Ovary (tissue), 9 donors: Measurements from ENCODE around the gene MYBPHL. TPM values are rescaled to one million over a fixed set of nuclear protein-coding genes. Genes with fewer than 3 reads are reported as not detected.

Experiments
- DNase-seq, 5 donors: peaks; one replicate each; pipeline ENCODE4 v3.0.0-alpha.2; 2019 to 2020
- H3K27ac ChIP-seq, 2 donors: fragments of 200-600 bp; one replicate each; pipeline versions ENCODE4 v1.5.1 to v1.8.0; 2019 to 2022
- H3K27me3 ChIP-seq: fragments of 200-600 bp; one replicate; pipeline ENCODE4 v1.8.0; 2022
- H3K36me3 ChIP-seq: fragments of 200-600 bp; sonication (generic); one replicate; pipeline ENCODE4 v1.5.1; 2019
- H3K4me1 ChIP-seq: one replicate; pipeline ENCODE4 v1.8.1; 2013; ENCODE audit warnings: mild to moderate bottlenecking, moderate library complexity; ENCODE audit not compliant: insufficient read depth
- H3K4me3 ChIP-seq: fragments of 200-600 bp; sonication (generic); one replicate; pipeline ENCODE4 v1.5.1; 2017
- H3K9me3 ChIP-seq, 2 donors: fragments of 200-600 bp in 1 of 2; sonication (generic) in 1 of 2; one replicate each; pipeline versions ENCODE4 v1.5.1 to v1.8.1; 2013 to 2019; ENCODE audit warnings: mild to moderate bottlenecking in 1 of 2, moderate library complexity in 1 of 2
- CTCF ChIP-seq, 3 donors: fragments of 450-650 bp in 2 of 3; fragments of 200-600 bp in 1 of 3; IDR thresholded peaks; one replicate each; pipeline versions ENCODE4 v1.5.1 to v1.8.0; 2016 to 2022; ENCODE audit warnings: antibody characterized with exemption in 3 of 3, mild to moderate bottlenecking in 1 of 3
- EP300 ChIP-seq: sonication (generic); formaldehyde crosslinking; IDR thresholded peaks from one replicate; pipeline ENCODE4 v1.6.1; 2017; ENCODE audit warnings: antibody characterized with exemption
- POLR2A ChIP-seq: fragments of 450-650 bp; IDR thresholded peaks from one replicate; pipeline ENCODE4 v1.6.1; 2017; ENCODE audit warnings: antibody characterized with exemption, mild to moderate bottlenecking, moderate library complexity
- WGBS, 3 donors: extraction: QIAGEN DNeasy Blood & Tissue Kit in 1 of 3; methylation state at CpG; one replicate each; pipeline versions ENCODE4 v1.1.5 to v1.1.7; 2013 to 2017; 5-methylcytosine and 5-hydroxymethylcytosine counted together
- intact Hi-C, 4 donors: fragments of 100-400 bp; cut with DNase I; formaldehyde crosslinking; loops; one replicate each; pipeline versions ENCODE4 v1.11.0 to v1.15.1; 2022 to 2023
- polyA plus RNA-seq, 2 donors: library from polyadenylated mRNA; stranded (reverse); fragments of 200-250 nt in 1 of 2; fragments of 350-450 nt in 1 of 2; fragmentation: Illumina TruSeq in 1 of 2; extraction: RNeasy Lipid Tissue Mini Kit (QIAGEN cat#74804) in 1 of 2; gene quantifications; one replicate each; pipeline ENCODE4 v1.2.3, GENCODE V29; 2013 to 2014
- total RNA-seq, 7 donors: library from RNA; depleted of rRNA in 2 of 7; stranded (reverse); fragments of >200 nt in 2 of 7; fragmentation: NEBNext Ultra II Directional in 3 of 7; extraction: Animal tissue kit (Norgen Biotek cat#: 25700) in 3 of 7; gene quantifications; one replicate each; pipeline versions ENCODE4 v1.1.0 to v1.2.4, GENCODE V29; 2016 to 2023
- donor health status: DM: no; HTN: no; CAD: no; lungs with moderate emphysema.
- donor health status: DM: no; HTN: no; CAD: no.
- donor health status: Bipolar disorder and iron deficiency.
- donor health status: DM: yes; HTN: yes; CAD: no.
- donor health status: DM: no; HTN: no; CAD: no.
- donor health status: DM: yes; HTN: yes; CAD: no.

MYBPHL gene
- total and polyA plus RNA-seq, 9 donors = 0.38 TPM; not detected in 8

DNA sequence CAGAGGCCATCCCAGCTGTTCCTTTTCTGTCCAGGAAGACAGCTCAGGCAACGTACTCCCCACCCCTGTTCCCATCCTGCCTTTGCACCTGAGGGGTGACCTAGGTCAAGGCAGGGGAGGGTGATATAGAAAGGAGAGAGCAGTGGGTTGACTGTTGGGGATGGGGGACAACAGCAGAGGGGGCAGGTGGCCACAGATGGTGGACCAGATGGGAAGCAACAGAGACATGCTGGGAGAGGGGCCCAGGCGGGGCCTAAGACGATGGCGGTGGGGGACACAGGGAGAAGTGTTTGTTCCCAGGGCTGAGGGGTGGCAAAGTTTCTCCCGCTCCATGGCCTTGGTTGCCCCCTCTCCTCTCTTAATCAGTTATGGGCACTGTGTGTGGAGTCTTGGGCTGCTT, 51.1 kb downstream of the MYBPHL start:
- Histone ChIP-seq H3K4me3 (no peak overlapping the region), H3K27me3 (no peaks in the 10 kb centered on the region), H3K9me3 (no peaks in the 10 kb centered on the region), H3K27ac (no peak overlapping the region), H3K4me1 (no peaks in the 10 kb centered on the region), H3K36me3 (no peaks in the 10 kb centered on the region)
- WGBS, 3 donors = 90 to 94% (median 93%) methylated on average over 5 of the region's 5 CpGs
- intact Hi-C loops = no loop called here
- no peak for DNase-seq
- TF ChIP-seq CTCF (IDR thresholded peaks at IDR 0.05) = no peak
- TF ChIP-seq POLR2A = no peak
- no peak for TF ChIP-seq EP300

- intact Hi-C loops = no loop called here
- peaks cover 2% of the 10 kb centered on the region for H3K4me1 ChIP-seq
- no peak overlapping the region for H3K27ac ChIP-seq
These were observed 51.6 kb downstream of the MYBPHL start for GRCh38 chr1:109255097-109255651.

DNA sequence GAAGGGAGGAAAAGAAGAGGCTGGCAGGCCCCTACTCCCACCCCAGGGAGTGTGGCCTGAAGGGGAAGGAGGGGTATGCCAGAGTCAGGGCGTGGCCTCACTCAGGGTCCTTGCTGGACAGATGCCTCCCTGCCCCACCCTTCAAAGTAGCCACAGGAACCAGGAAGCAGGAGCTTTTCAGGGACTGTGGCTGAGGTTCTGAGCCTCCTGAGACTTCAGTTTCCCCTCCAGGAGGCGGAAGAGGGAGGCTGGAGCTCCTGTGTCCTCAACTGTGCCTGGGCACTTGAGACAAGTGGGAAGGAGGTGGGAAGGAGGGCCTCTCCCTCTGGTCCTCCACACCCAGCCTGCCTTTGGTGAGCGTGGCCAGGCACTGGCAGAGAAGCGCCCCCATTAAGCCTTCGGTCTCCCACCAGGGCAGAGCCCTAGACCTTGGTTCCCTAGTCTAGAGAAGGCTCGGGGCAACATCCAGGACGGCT, 52.2 kb downstream of the MYBPHL start:
- TF ChIP-seq CTCF (IDR thresholded peaks at IDR 0.05) = no peak
- TF ChIP-seq EP300 = no peak
- TF ChIP-seq POLR2A = no peak
- DNase-seq = peak in 1 of 5 donors; percentile 13
- intact Hi-C loops = no loop called here
- no peaks in the 10 kb centered on the region for H3K9me3 ChIP-seq
- no peak overlapping the region for H3K27ac ChIP-seq
- H3K4me3 ChIP-seq = no peak overlapping the region
- H3K4me1 ChIP-seq = peaks cover 4% of the 10 kb centered on the region
- H3K36me3 ChIP-seq = no peaks in the 10 kb centered on the region
- 66 to 79% (median 66%) methylated on average over 7 of the region's 7 CpGs for WGBS, 3 donors
- no peaks in the 10 kb centered on the region for H3K27me3 ChIP-seq

More at GRCh38 chr1:109255097-109255651, 51.6 kb downstream of the MYBPHL start:
- no peak for TF ChIP-seq EP300
- TF ChIP-seq CTCF (IDR thresholded peaks at IDR 0.05) = no peak
- no peak for TF ChIP-seq POLR2A
- H3K9me3 ChIP-seq = no peaks in the 10 kb centered on the region
- H3K4me3 ChIP-seq = no peak overlapping the region
- H3K36me3 ChIP-seq = no peaks in the 10 kb centered on the region
- DNase-seq = peak in 3 of 5 donors; percentile 21 to 40 (median 27)
- H3K27me3 ChIP-seq = no peaks in the 10 kb centered on the region
- WGBS, 3 donors = 27 to 38% (median 31%) methylated on average over 15 of the region's 15 CpGs

DNA sequence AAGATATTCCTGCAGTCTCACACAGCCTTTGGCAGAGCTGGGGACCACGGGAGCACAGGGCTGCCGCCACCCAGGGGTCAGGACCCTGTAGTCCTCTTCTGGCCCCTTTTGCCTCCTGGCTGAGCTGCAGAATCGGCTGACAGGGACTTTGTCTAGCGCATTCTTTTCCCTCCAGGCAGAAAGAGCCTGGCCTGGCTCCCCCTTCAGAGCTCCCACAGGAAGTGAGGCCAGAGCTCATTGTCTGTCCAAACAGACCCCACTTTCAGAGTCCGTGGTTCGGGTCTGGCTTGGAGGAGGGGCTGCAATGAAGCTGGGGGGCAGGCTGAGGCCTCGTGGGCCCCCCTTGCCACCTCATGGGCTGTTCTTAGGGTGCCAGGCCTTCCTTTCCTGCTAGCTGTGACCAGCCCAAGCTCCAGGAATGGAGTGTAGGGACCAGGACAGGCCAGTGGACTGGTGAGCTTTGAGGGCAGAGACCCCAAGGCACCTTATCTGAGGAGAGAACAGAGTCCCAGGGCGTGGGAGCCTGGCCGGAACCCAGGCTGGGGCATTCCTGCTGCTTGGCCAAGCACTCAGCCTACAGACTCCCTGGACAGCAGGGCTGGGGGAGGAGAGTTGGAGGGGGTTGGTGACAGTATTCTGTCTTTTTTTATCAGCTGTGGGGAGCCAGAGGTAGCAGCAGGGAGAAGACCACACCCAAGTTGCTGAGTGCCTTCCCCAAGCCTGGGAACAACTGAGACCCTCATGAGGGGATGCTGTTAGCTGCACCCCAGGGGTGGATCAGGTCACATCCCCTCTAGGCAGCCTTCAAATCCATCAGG, 52.8 kb downstream of the MYBPHL start:
- intact Hi-C loops = no loop called here
- Histone ChIP-seq H3K4me3 (no peak overlapping the region), H3K36me3 (no peaks in the 10 kb centered on the region), H3K27me3 (no peaks in the 10 kb centered on the region), H3K4me1 (peaks cover 4% of the 10 kb centered on the region), H3K9me3 (no peaks in the 10 kb centered on the region), H3K27ac (no peak overlapping the region)
- DNase-seq = peak in 1 of 5 donors; percentile 16
- TF ChIP-seq EP300 (no peak), POLR2A (no peak), CTCF (IDR thresholded peaks at IDR 0.05) (no peak)
- 55 to 61% (median 57%) methylated on average over 9 of the region's 9 CpGs for WGBS, 3 donors
